Testis (tissue), 3 donors: ENCODE measurements around the gene HRH1. TPM values are rescaled to one million over a fixed set of nuclear protein-coding genes. Genes with fewer than 3 reads are reported as not detected.

ENCODE experiments used
- DNase-seq: peaks from one replicate; pipeline ENCODE4 v3.0.0-alpha.2; 2019
- H3K27ac ChIP-seq, 2 donors: fragments of 200-600 bp; sonication (generic); one replicate each; pipeline ENCODE4 v1.5.1; 2019
- H3K27me3 ChIP-seq: fragments of 200-600 bp; sonication (generic); one replicate; pipeline ENCODE4 v1.5.1; 2019
- H3K36me3 ChIP-seq: fragments of 200-600 bp; sonication (generic); one replicate; pipeline ENCODE4 v1.5.1; 2017; ENCODE audit warnings: low read depth; ENCODE audit errors: missing control alignments
- H3K4me1 ChIP-seq: fragments of 200-600 bp; sonication (generic); one replicate; pipeline ENCODE4 v1.5.1; 2019
- H3K4me3 ChIP-seq, 2 donors: fragments of 200-600 bp; sonication (generic); one replicate each; pipeline ENCODE4 v1.5.1; 2017 to 2019
- H3K9me3 ChIP-seq: fragments of 200-600 bp; sonication (generic); one replicate; pipeline ENCODE4 v1.5.1; 2017
- POLR2A ChIP-seq: fragments of 450-650 bp; IDR thresholded peaks from one replicate; pipeline ENCODE4 v1.6.1; 2017; ENCODE audit warnings: antibody characterized with exemption, mild to moderate bottlenecking, moderate library complexity
- WGBS, 2 donors: methylation state at CpG; one replicate each; pipeline ENCODE4 v1.1.5; 2018; 5-methylcytosine and 5-hydroxymethylcytosine counted together
- intact Hi-C: fragments of 100-400 bp; cut with DNase I; formaldehyde crosslinking; loops from one replicate; pipeline ENCODE4 v1.15.1; 2023; ENCODE audit warnings: low total_unique reads
- polyA plus RNA-seq: library from polyadenylated mRNA; stranded (reverse); fragments of 350-450 nt; fragmentation: Illumina TruSeq; extraction: RNeasy Lipid Tissue Mini Kit (QIAGEN cat#74804); gene quantifications from one replicate; pipeline ENCODE4 v1.2.3, GENCODE V29; 2014; ENCODE audit warnings: low read depth, low replicate concordance; ENCODE audit not compliant: insufficient read depth
- total RNA-seq, 2 donors: library from RNA; depleted of rRNA; stranded (reverse); fragments of >200 nt; gene quantifications; one replicate each; pipeline ENCODE4 v1.2.3, GENCODE V29; 2016
- TF ChIP-seq, protein P1 (sequence below), 3 experiments: fragments of 450-650 bp in 2 of 3; fragments of 200-600 bp in 1 of 3; sonication (generic) in 1 of 3; IDR thresholded peaks; one replicate each; pipeline ENCODE4 v1.5.1; 2016 to 2019; ENCODE audit warnings: antibody characterized with exemption in 3 of 3, mild to moderate bottlenecking in 2 of 3, moderate library complexity in 1 of 3

Gene HRH1
- total and polyA plus RNA-seq, 3 donors from 2014 or later, result 1.6 to 3.2 (median 2.5) TPM

DNA sequence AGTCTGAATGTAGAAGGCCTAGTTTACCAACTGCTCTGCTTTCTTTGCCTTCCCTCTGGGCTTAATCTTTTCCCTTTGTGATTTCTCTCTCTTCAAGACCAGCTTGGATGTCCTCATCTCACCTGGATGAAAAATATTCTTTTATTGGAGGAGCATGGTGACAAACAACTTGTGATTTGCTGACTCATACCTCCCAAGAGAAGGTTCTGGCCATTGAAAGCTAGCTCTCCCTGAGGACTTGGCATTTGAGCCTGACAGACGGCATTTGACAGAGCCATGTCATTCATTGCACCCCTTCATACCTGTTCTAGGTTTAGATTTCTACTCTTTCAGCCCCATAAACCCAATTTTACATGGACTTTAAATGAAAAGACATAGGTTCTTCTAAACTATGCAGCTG is 151.2 kb downstream of the HRH1 start:
- intact Hi-C loops, result no loop called here
- Histone ChIP-seq H3K36me3 (no peaks in the 10 kb centered on the region), H3K27me3 (no peaks in the 10 kb centered on the region), H3K9me3 (no peaks in the 10 kb centered on the region), H3K4me3 (no peak overlapping the region), H3K4me1 (peaks cover 10% of the 10 kb centered on the region), H3K27ac (no peak overlapping the region)
- TF ChIP-seq, protein P1, sequence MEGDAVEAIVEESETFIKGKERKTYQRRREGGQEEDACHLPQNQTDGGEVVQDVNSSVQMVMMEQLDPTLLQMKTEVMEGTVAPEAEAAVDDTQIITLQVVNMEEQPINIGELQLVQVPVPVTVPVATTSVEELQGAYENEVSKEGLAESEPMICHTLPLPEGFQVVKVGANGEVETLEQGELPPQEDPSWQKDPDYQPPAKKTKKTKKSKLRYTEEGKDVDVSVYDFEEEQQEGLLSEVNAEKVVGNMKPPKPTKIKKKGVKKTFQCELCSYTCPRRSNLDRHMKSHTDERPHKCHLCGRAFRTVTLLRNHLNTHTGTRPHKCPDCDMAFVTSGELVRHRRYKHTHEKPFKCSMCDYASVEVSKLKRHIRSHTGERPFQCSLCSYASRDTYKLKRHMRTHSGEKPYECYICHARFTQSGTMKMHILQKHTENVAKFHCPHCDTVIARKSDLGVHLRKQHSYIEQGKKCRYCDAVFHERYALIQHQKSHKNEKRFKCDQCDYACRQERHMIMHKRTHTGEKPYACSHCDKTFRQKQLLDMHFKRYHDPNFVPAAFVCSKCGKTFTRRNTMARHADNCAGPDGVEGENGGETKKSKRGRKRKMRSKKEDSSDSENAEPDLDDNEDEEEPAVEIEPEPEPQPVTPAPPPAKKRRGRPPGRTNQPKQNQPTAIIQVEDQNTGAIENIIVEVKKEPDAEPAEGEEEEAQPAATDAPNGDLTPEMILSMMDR (IDR thresholded peaks at IDR 0.05), result no peak
- no peak for TF ChIP-seq POLR2A
- no peak for DNase-seq
- WGBS, 2 donors, result 89 to 96% methylated on average over 1 of the region's 1 CpG

DNA sequence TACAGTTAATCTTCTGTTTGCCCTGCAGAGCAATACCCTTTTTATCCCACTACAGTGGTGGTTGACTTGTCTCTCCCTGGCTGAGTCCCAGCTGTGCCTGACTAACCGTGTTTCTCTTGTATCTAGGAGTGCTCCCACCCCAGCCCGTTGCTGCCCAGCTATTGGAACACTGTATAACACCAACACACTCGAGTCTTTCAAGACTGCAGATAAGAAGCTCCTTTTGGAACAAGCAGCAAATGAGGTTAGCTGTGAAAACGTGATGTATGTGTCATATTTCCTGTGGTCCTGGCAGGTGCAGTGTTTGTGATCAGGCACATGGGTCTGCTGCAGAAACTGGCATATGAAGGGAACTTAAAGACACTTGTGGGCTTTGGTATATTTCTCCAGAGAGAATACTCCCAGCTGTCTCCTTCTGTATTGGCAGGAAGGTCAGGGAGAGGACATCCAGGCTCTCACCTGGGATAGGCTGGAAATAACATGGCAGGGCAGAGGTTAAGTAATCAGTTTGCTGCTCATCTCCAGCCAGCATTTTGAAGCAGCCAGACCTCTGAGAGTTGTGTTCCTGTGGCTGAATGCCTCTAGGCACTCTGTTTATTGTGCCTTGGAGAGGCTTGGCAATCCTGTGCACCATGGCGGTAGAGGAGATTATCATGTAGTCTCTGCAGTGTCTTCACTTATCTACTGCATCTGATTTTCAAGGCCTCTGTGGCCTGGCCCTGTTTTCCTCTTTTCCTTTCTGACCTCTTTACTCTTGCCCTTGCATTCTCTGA is 152.7 kb downstream of the HRH1 start:
- Histone ChIP-seq H3K36me3 (no peaks in the 10 kb centered on the region), H3K27ac (no peak overlapping the region), H3K4me1 (peaks cover 10% of the 10 kb centered on the region), H3K4me3 (no peak overlapping the region), H3K27me3 (no peaks in the 10 kb centered on the region), H3K9me3 (no peaks in the 10 kb centered on the region)
- intact Hi-C loops, result no loop called here
- 41 to 53% methylated on average over 5 of the region's 5 CpGs for WGBS, 2 donors
- peak; percentile 25 for DNase-seq
- TF ChIP-seq, protein P1 (IDR thresholded peaks at IDR 0.05), result no peak
- TF ChIP-seq POLR2A, result no peak

DNA sequence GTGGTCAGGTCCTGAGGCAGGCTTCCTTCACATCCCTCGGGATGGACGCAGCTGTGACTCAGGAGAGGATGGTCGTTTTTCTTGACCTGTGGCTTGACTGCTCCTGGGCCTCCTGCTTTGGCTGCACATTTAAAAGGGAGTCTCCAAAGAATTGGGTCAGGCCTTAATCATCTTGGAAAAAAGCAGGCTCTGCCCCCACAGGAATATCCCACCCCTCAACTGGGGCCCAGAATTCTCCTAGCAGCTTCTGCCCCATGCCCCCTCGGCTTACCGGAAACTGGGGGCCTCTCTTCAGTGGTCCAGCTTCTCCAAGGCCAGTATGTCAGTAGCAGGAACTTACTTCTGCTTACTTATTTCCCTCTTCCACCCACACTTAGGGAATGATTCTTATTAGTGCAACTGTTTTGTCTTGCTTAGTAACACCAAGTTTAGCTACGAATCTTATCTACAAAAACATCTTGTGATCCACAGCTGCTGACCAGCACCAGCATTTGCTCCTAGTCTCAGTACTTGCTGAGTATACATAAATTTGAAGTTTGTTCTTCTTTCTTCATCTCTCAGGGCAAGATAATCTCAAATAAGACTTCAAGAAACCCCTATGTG is 153.6 kb downstream of the HRH1 start:
- peaks cover 10% of the 10 kb centered on the region for H3K4me1 ChIP-seq
- DNase-seq, result no peak
- WGBS, 2 donors, result 66 to 74% methylated on average over 6 of the region's 6 CpGs
- no peaks in the 10 kb centered on the region for H3K9me3 ChIP-seq
- no peak for TF ChIP-seq POLR2A
- TF ChIP-seq, protein P1 (IDR thresholded peaks at IDR 0.05), result no peak
- intact Hi-C loops, result no loop called here
- H3K4me3 ChIP-seq, result no peak overlapping the region
- H3K27ac ChIP-seq, result peak overlapping the region in 1 of 2 donors; percentile 35
- H3K27me3 ChIP-seq, result no peaks in the 10 kb centered on the region
- H3K36me3 ChIP-seq, result no peaks in the 10 kb centered on the region

DNA sequence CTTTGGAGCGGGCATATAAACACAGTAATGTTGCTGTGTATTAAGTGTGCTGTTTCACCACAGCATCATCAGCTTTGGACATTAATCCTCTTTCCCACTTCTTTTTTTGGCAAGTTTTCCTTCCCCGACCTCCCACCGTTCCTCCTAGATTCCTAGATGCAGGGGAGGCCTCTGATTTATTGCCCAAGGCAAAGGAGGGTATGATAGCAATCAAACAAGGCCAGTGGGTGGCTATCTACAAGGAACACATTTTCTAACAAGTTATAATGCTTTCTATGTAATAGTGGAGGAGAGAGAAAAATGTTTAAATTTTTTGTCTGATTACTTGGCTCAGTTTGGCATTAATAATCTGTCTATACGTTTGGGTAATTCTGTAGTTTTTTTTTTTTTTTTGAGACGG is 156.0 kb downstream of the HRH1 start:
- Histone ChIP-seq H3K4me1 (peaks cover 10% of the 10 kb centered on the region), H3K36me3 (no peaks in the 10 kb centered on the region), H3K4me3 (no peak overlapping the region), H3K27ac (no peak overlapping the region), H3K27me3 (no peaks in the 10 kb centered on the region), H3K9me3 (no peaks in the 10 kb centered on the region)
- WGBS, 2 donors, result 71 to 77% methylated on average over 5 of the region's 5 CpGs
- DNase-seq, result no peak
- intact Hi-C loops, result no loop called here
- TF ChIP-seq, protein P1 (IDR thresholded peaks at IDR 0.05), result no peak
- no peak for TF ChIP-seq POLR2A
